ENCODE results near the gene SLC1A7. TPM values are rescaled to one million over a fixed set of nuclear protein-coding genes. Genes with fewer than 3 reads are reported as not detected.

The SLC1A7 gene
- total and polyA plus RNA-seq, 2 donors (not counting 1 experiment from before 2014, with no cell fraction given) = 0.10 TPM; not detected in 1

DNA sequence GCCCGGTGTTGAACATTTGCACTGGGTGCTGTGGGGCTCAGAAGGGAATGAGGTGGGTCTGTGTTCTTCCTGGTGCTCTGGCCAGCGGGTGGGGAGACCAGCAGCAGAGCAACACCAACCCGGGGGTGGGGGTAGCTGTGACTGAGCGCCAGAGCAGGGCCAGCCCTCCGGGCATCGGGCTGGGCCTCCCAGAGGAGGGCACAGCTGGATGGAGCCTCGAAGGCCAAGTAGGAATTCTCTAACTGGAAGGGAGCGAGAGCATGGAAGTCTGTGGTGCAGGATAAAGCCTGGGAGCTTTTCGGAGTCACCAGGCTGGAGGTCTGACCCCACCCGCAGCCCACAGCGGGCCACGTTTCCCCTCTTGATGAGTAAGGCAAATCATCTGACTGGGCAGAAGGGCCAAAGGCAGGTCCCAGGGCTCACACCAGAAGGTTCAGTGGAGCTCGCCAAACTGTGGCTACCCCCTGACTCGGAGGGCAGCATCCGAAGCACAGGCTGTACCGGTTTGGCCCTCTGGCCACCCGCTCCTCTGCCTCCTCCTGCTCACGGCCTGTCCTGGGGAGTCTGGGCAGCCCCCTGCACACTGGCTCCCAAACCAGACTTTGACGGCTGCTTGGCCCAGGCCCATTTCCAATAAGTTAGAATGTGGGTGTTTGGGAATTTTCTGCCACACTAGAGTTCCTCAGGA, 18.8 kb downstream of the SLC1A7 start:
- no peak overlapping the region for H3K27ac ChIP-seq (ENCODE audit: low read length in 2 of 2)
- no peak overlapping the region for H3K9ac ChIP-seq (ENCODE audit: low read length)
- no peak overlapping the region for H3K4me2 ChIP-seq (replicated peaks; ENCODE audit: low read depth, low read length, poor library complexity, severe bottlenecking)
- H3K79me2 ChIP-seq (ENCODE audit: control insufficient read depth, insufficient read depth, low read length) = no peaks in the 10 kb centered on the region
- H3K9me3 ChIP-seq (ENCODE audit: control extremely low read depth in 1 of 3, control insufficient read depth in 2 of 3, insufficient read depth in 1 of 3, low read length in 2 of 3) = no peaks in the 10 kb centered on the region
- no peaks in the 10 kb centered on the region for H3K27me3 ChIP-seq (replicated peaks in 1 of 4; ENCODE audit: control extremely low read depth in 1 of 4, control insufficient read depth in 3 of 4, insufficient read depth in 4 of 4, low read length in 3 of 4)
- H2AFZ ChIP-seq (ENCODE audit: insufficient read depth, low read depth, low read length, poor library complexity, severe bottlenecking) = no peak overlapping the region
- TF ChIP-seq, protein P1, sequence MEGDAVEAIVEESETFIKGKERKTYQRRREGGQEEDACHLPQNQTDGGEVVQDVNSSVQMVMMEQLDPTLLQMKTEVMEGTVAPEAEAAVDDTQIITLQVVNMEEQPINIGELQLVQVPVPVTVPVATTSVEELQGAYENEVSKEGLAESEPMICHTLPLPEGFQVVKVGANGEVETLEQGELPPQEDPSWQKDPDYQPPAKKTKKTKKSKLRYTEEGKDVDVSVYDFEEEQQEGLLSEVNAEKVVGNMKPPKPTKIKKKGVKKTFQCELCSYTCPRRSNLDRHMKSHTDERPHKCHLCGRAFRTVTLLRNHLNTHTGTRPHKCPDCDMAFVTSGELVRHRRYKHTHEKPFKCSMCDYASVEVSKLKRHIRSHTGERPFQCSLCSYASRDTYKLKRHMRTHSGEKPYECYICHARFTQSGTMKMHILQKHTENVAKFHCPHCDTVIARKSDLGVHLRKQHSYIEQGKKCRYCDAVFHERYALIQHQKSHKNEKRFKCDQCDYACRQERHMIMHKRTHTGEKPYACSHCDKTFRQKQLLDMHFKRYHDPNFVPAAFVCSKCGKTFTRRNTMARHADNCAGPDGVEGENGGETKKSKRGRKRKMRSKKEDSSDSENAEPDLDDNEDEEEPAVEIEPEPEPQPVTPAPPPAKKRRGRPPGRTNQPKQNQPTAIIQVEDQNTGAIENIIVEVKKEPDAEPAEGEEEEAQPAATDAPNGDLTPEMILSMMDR (IDR thresholded peaks at IDR 0.05) = no peak
- no peak for TF ChIP-seq EZH2 (IDR thresholded peaks at IDR 0.05; ENCODE audit: borderline replicate concordance, insufficient read depth, low read depth, low read length, poor library complexity, severe bottlenecking)
- no peak overlapping the region for H3K4me3 Mint-ChIP-seq
- intact Hi-C loops (cut with micrococcal nuclease) = no loop called here
- ATAC-seq (ENCODE audit: low read depth) (no peak), DNase-seq (no peak)
- no peaks in the 10 kb centered on the region for H4K20me1 ChIP-seq (ENCODE audit: control insufficient read depth, insufficient read depth, low read length, poor library complexity, severe bottlenecking)
- ChIA-PET CTCF (no interaction called here), POLR2A (no interaction called here)
- H3K4me3 ChIP-seq (ENCODE audit: control extremely low read depth in 1 of 5, extremely low read depth in 1 of 5, insufficient read depth in 1 of 5, low read depth in 2 of 5, low read length in 4 of 5) = no peak overlapping the region
- H3K27me3 Mint-ChIP-seq = peaks cover 13% of the 10 kb centered on the region
- 90% methylated on average over 17 of the region's 19 CpGs for WGBS (ENCODE audit: insufficient coverage)
- H3K4me1 ChIP-seq (ENCODE audit: control insufficient read depth in 2 of 2, insufficient read depth in 2 of 2, low read length in 2 of 2) = no peaks in the 10 kb centered on the region
- H3K4me1 Mint-ChIP-seq = no peaks in the 10 kb centered on the region
- no peaks in the 10 kb centered on the region for H3K36me3 ChIP-seq (replicated peaks in 1 of 2; ENCODE audit: control extremely low read depth in 1 of 2, control insufficient read depth in 1 of 2, extremely low read depth in 1 of 2, insufficient read depth in 2 of 2, low read length in 1 of 2)
- H3K27ac Mint-ChIP-seq = no peak overlapping the region
- H3K9me3 Mint-ChIP-seq (ENCODE audit: insufficient read depth) = no peaks in the 10 kb centered on the region

DNA sequence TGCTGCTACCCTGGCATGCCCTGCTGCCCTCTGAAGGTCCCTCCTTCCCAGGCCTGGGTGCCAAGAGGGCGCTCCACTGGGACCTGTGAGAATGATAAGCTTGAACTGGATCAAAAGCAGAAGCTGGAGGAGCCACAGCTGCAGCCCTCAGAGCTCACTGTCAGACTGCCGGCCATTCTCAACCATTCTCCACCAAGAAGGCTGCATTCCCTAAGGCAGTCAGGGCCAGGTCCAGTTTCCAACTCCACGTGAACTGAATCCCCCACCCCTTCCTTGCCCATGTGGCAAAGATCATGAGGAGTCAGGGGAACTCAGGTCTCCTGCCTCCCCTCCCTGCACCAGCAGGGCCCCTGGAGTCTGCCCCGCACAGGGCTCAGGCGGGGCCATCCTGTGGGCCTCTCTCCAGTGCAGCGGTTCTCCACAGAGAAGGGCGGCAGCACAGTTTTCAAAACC, 19.5 kb downstream of the SLC1A7 start:
- no peak overlapping the region for H3K4me2 ChIP-seq (replicated peaks; ENCODE audit: low read depth, low read length, poor library complexity, severe bottlenecking)
- H3K4me3 Mint-ChIP-seq = no peak overlapping the region
- 91% methylated on average over 6 of the region's 7 CpGs for WGBS (ENCODE audit: insufficient coverage)
- ChIA-PET CTCF (no interaction called here), POLR2A (no interaction called here)
- TF ChIP-seq EZH2 (IDR thresholded peaks at IDR 0.05; ENCODE audit: borderline replicate concordance, insufficient read depth, low read depth, low read length, poor library complexity, severe bottlenecking) = no peak
- TF ChIP-seq, protein P1 (IDR thresholded peaks at IDR 0.05) = no peak
- no peak overlapping the region for H3K4me3 ChIP-seq (ENCODE audit: control extremely low read depth in 1 of 5, extremely low read depth in 1 of 5, insufficient read depth in 1 of 5, low read depth in 2 of 5, low read length in 4 of 5)
- H3K4me1 Mint-ChIP-seq = no peaks in the 10 kb centered on the region
- no peaks in the 10 kb centered on the region for H3K9me3 ChIP-seq (ENCODE audit: control extremely low read depth in 1 of 3, control insufficient read depth in 2 of 3, insufficient read depth in 1 of 3, low read length in 2 of 3)
- H3K27me3 ChIP-seq (replicated peaks in 1 of 4; ENCODE audit: control extremely low read depth in 1 of 4, control insufficient read depth in 3 of 4, insufficient read depth in 4 of 4, low read length in 3 of 4) = no peaks in the 10 kb centered on the region
- no peaks in the 10 kb centered on the region for H3K36me3 ChIP-seq (replicated peaks in 1 of 2; ENCODE audit: control extremely low read depth in 1 of 2, control insufficient read depth in 1 of 2, extremely low read depth in 1 of 2, insufficient read depth in 2 of 2, low read length in 1 of 2)
- H3K79me2 ChIP-seq (ENCODE audit: control insufficient read depth, insufficient read depth, low read length) = no peaks in the 10 kb centered on the region
- no peaks in the 10 kb centered on the region for H4K20me1 ChIP-seq (ENCODE audit: control insufficient read depth, insufficient read depth, low read length, poor library complexity, severe bottlenecking)
- no peaks in the 10 kb centered on the region for H3K4me1 ChIP-seq (ENCODE audit: control insufficient read depth in 2 of 2, insufficient read depth in 2 of 2, low read length in 2 of 2)
- no peaks in the 10 kb centered on the region for H3K9me3 Mint-ChIP-seq (ENCODE audit: insufficient read depth)
- no peak overlapping the region for H3K27ac Mint-ChIP-seq
- H2AFZ ChIP-seq (ENCODE audit: insufficient read depth, low read depth, low read length, poor library complexity, severe bottlenecking) = no peak overlapping the region
- intact Hi-C loops (cut with micrococcal nuclease) = no loop called here
- DNase-seq (no peak), ATAC-seq (ENCODE audit: low read depth) (no peak)
- H3K27ac ChIP-seq (ENCODE audit: low read length in 2 of 2) = no peak overlapping the region
- H3K9ac ChIP-seq (ENCODE audit: low read length) = no peak overlapping the region
- peaks cover 7% of the 10 kb centered on the region for H3K27me3 Mint-ChIP-seq
